Stimulated activated CD4-positive, alpha-beta T cell treated with anti-CD3 and anti-CD28 coated beads, Interleukin-1b, Interleukin-23, amount 100 ng/mL, for 24 hours (primary cell): ENCODE measurements around the gene LRP1B.
"Not testable (repeated sequence)": the region's sequence is repeated elsewhere in the genome, so short reads cannot be mapped to it uniquely, and the experiment has no call there.

ENCODE experiments used
- DNase-seq, 4 experiments: peaks; one replicate each; pipeline ENCODE4 v3.0.0-alpha.2; 2020; ENCODE audit warnings: low read depth in 4 of 4, low spot score in 1 of 4

Gene LRP1B

DNA sequence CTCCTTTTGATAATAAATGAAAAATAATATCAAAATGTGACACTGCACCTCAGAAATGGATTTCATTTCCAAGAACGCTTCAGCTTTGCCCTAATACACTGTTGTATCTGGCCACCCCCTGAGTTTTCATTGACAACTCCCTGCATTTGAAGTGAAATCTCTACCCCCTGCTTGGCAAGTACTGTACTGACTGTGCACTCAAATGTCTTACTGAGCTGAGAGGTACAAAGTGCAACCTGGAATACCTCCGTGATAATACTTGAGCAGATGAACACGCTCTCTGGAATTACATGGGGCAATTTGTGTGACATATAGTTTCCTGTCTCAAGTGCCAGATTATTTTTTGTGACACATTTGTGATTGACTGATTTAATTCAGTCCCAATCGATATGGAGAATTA is 231.1 kb downstream of the LRP1B start:
- DNase-seq, result no peak

DNA sequence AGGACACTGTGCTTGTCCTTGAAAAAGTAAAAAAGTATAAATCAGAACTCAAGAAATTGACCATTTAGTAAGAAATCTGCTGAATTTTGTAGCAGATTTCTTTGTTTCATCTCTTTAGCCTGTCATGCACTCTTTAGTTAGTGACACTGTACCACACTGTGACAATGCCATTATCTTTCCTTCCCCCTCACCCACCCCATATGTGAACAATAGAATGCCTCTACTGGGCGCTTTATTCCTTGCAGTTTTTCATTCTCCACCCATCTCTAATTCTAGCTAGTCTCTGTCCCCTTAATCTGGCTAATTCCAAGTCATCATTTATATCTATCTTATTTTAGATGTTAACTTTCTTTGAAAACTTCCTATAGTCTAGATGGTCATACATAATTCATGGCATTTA is 241.0 kb downstream of the LRP1B start:
- no peak for DNase-seq

DNA sequence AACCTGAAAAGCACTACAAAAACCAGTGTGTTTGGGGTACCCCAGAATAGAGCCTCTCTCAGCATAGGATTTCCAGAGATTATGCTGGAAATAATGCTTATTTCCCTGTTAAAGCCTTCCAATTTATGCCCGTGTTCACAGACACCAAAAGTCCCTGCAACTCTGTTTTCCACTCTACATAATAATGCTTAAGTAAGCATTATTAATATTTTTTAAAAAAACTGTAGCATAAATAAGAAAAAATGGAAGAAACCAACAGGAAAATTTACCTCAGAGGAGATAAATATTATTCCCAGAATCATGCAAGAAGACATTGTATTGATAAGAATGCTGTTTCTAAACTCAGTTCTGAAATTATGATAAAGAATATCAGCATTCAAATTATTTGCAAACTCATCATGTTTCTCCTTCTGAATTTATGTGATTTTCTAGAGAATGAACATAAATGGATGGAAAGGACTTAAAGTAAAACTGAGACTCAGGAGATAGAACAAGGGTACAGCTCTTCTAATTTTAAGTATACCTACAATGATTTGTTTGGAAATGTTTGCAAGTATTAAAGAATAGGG is 241.7 kb downstream of the LRP1B start:
- DNase-seq, result no peak

DNA sequence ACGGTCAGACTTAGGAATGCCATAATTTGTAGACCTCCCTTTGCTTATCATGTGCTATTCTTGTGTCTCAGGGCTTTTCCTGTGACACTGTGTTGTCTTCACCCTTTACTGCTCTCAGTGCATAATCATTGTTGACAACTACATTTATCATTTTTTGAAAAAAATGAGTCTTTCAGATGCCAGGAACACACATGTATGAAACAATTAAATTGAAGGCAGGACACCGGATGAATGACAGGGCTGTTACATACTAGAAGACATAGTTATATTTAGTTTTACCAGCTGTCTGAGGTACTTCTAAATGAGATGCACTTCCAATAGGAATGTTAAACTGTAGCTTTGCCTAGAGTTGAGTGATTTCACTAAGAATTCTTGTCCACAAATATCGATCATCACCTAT is 243.5 kb downstream of the LRP1B start:
- DNase-seq, result no peak

DNA sequence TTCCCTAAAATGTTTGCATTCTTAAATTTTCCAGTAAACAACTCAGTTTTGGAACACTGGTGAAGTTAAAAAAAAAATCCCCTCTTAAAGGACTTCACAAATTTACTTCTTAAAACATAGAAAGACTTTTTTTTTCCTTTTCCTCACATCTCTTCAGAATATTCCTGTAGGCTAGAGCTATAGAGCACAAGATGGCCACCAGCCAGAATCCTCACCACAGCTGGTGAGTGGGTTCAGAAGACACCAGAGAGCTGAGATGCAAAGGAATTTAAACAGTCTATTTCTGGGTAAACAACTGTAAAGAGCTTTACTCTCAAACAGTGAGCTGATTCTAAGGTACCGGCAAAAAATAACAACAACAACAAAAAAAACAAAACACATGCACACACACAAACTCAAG is 252.8 kb downstream of the LRP1B start:
- no peak for DNase-seq

DNA sequence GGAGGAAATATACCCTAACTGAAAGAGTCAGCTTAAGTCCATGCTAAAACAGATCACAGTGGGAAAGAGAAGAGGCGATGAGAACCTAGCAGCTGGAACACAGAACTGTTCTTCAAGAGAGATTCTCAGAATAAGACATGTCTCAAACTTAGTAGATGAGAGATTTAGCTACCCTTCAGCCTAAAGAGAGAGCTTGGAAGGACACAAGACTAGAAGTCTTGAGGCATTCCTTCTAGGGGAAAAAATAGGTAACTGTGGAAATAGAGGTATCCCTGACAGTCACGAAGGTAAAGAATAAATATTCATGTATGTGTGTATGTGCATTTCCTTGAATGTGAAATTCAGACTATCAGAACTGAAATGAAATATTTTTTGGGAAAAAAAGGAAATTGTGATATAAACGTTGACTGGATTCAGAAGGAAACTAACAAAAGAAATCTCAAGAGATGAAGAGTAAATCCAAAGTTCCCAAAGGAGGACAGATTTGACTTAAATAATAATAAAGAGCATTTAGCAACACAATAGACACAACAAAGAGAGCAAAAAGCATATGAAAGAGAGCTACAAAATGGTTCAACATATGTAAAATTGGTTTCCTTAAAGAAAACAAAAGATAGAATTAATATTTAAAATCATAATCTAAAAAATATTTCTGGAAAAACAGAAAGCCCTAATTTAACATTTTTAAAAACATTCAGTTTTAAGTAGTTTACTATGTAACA is 258.7 kb downstream of the LRP1B start:
- DNase-seq, result no peak

DNA sequence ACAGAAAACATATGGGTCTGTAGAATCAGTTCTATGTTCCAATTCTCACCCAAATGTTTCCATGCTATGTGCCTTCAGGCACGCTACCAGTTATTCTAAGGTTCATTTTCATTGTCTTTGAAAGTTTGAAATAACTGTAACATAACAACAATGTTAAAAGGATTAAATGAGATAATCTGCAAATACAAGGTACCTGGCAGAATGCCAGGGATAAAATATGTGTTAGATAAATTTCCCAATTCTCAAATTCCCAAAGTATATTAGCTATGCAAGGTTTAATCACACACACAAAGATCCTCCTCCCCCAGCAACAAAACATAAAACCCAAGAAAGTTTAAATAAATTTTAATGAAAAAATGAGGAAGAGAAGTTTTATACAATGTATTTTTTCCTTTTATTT is 261.2 kb downstream of the LRP1B start:
- DNase-seq, result no peak

DNA sequence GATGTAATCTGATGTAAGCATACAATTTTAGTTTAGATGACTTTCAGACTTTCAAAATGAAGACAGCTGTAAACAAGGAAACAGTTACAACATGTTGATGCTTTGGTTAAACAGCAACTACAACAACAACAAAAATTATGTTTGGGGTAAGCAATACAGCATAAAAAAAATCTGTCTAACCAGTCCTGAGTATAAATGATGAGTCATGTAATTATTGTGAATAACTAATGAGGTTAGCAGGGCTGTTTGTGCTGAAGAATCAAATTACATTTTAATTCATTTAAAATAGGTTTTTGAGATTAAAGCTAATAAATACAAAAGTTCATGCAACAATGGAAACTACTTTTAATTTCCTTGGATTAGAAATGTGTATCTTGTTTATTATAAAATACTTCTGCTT is 266.9 kb downstream of the LRP1B start:
- no peak for DNase-seq

DNA sequence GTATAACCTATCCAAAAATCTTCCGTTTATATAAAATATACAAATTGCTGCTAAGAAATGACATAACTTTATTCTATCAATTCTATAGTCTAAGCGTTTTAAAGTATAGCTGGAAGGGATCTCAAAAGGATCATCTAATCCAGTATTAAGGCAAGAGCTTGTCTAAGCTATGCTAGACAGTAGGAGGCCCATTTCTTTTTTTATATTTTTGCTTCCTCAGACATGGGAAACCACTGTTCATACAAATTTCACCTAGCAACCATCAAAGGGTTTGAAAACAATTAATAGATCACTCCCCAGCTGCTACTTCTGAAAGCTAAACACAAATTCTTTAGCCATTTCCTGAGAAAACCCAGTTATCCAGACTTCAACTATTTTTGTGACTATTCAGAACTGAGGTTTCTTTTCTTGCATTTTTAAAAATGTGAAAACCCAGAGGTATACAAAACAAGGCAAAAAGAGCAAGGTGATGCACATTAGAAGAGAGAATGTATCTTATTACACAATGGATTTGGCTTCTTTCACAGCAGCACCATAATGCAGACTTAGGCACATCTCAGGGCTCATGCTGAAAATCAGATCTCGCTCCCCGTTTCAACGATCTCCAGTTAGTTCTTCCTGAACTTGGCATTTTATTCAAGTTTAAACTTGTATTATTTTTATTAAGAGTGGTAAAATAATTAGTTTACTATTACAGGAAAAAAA is 274.4 kb downstream of the LRP1B start:
- no peak for DNase-seq

DNA sequence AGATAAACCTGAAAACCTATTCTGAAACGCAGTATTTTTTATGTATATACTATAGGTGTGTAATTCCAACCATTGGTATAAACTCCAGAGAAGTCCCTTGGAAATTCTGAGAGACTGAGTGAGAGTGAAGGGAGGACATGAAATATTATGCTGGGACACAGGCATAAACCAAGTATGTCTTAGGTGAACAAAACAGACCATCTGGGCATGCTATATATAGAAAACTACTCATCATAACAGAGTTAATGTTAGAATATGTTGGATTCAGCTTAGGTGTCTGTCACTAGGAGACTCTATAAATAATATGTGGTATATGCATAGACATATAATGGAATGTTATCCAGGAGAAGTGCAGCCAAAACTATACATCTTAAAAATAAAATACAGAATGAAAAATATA is 282.6 kb downstream of the LRP1B start:
- no peak for DNase-seq

DNA sequence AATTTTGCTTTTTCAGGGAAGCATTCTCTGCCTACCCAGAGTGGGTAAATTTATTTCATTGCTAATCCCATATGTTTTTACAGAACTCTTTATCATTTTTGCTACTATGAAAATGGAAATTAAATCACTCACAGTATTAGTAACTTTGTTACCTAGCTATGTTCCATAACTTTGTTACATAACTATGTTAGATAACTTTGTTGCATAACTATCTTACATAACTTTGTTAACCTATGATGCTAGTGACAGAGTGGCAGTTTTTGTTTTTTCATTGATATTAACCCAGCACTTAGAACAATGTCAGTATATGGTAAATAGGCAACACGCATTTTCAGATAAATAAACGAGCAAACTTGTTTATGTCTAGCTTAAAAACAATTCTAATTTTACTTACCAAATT is 286.6 kb downstream of the LRP1B start:
- no peak for DNase-seq

DNA sequence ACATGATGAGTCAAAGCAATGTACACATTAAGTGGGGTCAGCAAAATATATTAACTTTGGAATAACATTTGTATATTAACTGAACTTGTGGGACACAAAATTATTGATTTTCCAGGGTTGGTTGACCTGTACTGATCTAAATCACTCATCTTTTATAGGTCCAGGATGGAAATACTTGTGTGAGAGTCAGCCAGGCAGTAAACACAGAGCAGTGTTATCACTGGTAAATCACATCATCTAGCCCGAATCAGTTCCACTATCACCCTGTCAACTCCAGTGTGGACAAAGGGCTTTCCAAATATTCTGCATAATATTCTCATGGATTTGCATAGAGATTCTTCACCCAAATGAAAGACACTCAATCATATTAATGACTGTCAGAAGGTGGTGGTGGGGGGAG is 295.7 kb downstream of the LRP1B start:
- no peak for DNase-seq

DNA sequence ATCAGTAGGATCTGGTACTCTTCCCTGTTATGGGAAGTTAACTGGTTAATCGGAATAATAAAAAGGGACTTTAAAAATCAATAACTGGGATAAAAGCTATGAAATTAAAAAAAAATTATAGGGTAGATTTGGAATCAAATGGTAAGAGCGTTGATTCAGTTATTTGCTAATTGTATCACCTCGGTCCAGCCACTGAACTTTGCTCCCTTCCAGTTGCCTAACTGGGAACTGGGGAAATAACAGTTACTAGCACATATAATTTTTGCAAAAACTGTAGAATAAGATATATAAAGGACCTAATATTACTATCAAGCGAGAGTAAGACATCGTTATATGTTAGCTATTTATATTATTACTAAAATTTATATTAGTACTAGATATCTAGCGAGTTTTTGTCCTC is 302.1 kb downstream of the LRP1B start:
- DNase-seq, result no peak

DNA sequence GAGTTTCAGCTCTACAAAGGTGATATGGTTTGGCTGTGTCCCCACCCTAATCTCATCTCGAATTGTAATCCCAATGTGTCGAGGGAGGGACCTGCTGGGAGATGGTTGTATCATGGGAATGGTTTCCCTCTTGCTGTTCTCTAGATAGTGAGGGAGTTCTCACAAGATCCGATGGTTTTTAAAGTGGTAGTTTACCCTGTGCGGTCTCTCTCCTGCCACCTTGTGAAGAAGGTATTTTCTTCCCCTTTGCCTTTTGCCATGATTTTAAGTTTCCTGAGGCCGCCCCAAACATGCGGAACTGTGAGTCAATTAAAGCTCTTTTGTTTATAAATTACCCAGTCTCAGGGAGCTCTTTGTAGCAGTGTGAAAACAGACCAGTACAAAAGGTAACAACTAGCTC is 306.0 kb downstream of the LRP1B start:
- no peak for DNase-seq

DNA sequence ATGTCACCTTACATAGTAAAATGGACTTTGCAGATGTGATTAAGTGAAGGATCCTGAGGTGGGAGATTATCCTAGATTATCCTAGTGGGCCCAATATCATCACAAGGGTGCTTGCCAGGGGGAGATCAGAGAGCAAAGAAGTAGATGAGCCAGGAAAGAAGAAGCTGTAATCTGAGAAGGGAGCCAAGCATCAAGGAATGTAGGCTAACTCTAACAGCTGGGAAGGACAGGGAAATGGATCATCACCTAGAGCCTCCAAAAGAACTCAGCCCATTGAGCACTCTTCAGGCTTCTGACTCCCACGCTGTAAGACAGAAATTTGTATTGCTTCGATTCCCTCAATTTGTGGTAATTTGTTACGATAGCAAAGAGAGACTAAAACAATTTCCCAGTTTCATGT is 309.9 kb downstream of the LRP1B start:
- no peak for DNase-seq

DNA sequence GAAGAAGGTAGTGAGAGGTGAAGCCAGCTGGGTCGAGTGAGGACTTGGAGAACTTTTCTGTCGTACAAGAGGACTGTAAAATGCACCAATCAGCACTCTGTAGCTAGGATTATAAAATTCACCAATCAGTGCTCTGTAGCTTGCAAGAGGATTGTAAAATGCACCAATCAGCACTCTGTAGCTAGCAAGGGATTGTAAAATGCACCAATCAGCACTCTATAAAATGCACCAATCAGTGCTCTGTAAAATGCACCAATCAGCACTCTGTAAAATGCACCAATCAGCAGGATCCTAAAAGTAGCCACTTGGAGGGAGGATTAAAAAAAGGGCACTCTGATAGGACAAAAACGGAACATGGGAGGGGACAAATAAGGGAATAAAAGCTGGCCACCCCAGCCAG is 315.5 kb downstream of the LRP1B start:
- DNase-seq, result not testable (repeated sequence)

DNA sequence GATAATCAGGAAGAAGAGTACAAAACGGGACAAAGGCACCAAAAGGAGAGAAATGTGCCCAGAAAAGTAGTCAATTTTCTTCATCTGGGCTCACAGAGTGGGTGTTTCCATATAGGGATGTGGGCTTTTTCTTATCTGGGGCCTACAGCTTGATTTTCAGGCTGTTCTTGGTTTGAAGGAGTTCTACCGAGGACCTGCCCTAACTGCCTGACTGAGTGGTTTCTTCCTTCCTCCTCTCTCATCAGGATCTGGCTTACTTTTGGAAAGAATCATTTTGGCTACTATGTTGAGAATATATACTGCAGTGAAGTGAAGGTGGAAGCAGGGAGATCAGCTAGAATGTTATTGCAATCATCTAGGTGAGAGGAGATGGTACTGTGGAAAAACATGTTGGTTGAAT is 316.7 kb downstream of the LRP1B start:
- no peak for DNase-seq

DNA sequence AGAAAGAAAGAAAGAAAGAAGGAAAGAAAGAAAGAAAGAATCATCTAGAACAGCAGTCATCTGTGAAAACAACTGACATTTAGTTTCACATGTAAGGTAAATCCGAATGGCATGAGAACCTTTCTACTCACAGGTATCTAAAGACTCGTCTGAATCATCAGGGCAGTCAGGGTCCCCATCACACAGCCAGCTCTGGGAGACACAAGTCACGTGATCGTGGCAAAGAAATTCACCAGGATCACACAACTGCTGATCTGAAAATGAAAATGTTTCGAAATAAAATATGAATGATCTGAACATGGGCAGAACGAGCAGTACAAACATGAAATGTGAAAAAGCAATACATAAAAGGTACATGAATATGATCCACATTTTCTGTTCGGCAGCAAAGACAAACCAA is 320.7 kb downstream of the LRP1B start:
- DNase-seq, result no peak

DNA sequence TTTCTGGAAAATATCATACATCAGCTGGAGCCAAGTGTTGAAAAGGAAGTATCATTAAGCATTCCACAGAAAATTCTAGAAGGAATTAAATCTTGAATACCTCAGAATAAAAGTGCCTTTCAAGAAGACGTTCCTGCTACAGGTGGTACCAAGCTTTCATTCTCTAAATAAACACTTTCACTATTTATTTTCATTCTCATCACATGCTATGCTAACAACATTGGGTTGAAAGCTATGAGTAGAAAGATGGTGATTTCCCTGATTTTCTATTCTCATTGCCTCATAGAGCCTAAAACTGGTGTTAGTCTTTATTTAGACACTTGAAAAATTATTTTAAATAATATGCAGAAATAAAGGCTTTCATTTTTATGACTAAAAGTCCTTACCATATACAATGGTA is 324.7 kb downstream of the LRP1B start:
- DNase-seq, result no peak

DNA sequence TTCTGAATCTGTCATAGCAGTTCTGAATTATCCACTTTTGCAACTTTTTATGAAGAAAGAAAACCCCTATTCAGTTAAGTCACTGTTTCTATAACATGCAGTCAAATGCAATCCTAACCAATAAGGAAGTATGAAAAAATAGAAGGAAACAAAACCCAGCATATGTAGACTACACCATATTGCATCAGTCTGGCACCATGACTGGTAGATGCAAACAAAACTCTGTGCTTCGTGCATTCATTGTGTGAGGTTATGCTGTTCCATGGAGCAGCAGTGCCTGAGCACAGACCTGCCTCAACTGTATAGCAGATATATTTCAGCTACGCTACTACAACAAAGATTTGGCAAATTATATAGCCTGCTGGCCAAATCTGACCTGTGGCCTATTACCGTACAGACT is 325.5 kb downstream of the LRP1B start:
- no peak for DNase-seq

DNA sequence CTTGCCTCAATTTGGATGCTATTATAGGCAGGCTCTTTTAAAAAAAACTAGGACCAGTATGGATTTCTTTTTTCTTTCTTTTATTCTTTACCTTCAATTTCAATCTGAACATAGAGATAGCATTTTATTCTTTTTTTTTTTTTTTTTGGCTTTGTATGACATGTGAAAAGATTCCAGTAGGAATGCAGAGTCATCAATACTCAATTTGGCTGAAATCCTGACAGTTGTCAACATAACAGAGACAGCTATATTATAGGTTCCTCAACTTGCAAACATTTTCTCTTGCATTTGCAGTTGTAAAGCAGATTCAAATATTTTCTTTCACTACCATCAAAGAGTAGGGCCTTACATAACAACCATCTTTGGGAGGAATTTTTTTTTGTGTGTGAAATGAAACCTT is 334.4 kb downstream of the LRP1B start:
- DNase-seq, result no peak

DNA sequence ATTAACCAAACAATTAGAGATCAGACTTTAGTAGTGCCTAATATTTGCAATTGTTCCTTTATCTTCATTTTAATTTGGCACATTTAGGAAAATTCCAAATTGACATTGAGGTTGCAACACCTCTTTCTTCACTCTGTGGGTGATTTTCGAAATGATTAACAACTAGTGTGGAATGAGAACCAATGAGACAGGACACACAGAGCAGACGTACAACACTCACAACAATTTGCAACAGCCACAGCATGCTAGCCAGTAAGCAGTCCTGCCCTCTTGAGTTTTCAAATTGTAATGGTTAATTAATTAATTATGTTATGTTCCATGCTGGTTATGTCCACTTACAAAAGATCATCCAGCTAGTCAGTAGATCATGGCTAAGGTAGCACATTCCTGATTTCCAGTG is 339.3 kb downstream of the LRP1B start:
- no peak for DNase-seq

DNA sequence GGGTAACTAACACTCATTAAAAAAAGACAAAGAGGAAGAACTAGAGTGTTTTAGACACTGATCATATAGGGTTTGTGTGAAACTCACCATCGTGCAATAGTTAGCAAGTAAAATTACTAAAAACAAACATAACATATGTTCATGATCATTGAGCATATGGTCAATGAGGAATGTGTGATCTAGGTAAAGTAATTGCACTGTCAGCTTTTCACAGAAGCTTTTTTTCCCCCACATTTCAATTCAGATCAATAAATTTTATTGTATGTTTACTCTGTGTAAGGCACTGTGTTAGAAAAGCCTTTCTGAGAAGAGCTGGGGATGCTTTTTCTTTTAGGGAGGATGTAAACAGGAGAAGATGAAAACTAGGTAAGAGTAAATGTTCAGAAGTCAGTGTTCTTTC is 348.2 kb downstream of the LRP1B start:
- no peak for DNase-seq
